HepG2 (cell line): ENCODE results near the gene SAP25. TPM values are rescaled to one million over a fixed set of nuclear protein-coding genes. Genes with fewer than 3 reads are reported as not detected.

Experiments
- CBX2 ChIP-seq, 2 experiments: fragments of 200-600 bp in 1 of 2; sonication (generic); formaldehyde crosslinking in 1 of 2; IDR thresholded peaks; 2 replicates each; pipeline versions ENCODE4 v1.7.0 to v1.8.1; 2018 to 2022; ENCODE audit warnings: low read depth in 2 of 2, low read length in 1 of 2, mild to moderate bottlenecking in 1 of 2, missing genetic modification reagents in 1 of 2
- CENPX ChIP-seq: sonication (generic); formaldehyde crosslinking; IDR thresholded peaks from 2 replicates; pipeline ENCODE4 v1.9.0; 2021; ENCODE audit warnings: mild to moderate bottlenecking, missing genetic modification reagents, moderate library complexity
- DPF2 ChIP-seq: sonication (generic); formaldehyde crosslinking; IDR thresholded peaks from 2 replicates; pipeline ENCODE4 v1.4.0; 2020; ENCODE audit warnings: mild to moderate bottlenecking, low read depth, missing genetic modification reagents, borderline replicate concordance
- HMG20A ChIP-seq: IDR thresholded peaks from 2 replicates; pipeline ENCODE4 v1.6.1; 2016; ENCODE audit warnings: borderline replicate concordance
- HOXA7 ChIP-seq: sonication (generic); formaldehyde crosslinking; IDR thresholded peaks from 2 replicates; pipeline ENCODE4 v1.8.1; 2022; ENCODE audit warnings: mild to moderate bottlenecking, missing genetic modification reagents, moderate library complexity
- JDP2 ChIP-seq: sonication (generic); formaldehyde crosslinking; IDR thresholded peaks from 2 replicates; pipeline ENCODE4 v1.8.1; 2022; ENCODE audit warnings: missing genetic modification reagents, borderline replicate concordance
- MED1 ChIP-seq: sonication (generic); formaldehyde crosslinking; IDR thresholded peaks from 2 replicates; pipeline ENCODE4 v1.4.0; 2020; ENCODE audit warnings: missing genetic modification reagents
- MIER3 ChIP-seq: IDR thresholded peaks from 2 replicates; pipeline ENCODE4 v1.6.1; 2016; ENCODE audit warnings: missing compliant biosample characterization, borderline replicate concordance
- NFRKB ChIP-seq: fragments of 450-650 bp; IDR thresholded peaks from 2 replicates; pipeline ENCODE4 v1.6.1; 2017
- NFYB ChIP-seq: sonication (generic); formaldehyde crosslinking; IDR thresholded peaks from 2 replicates; pipeline ENCODE4 v1.4.0; 2020; ENCODE audit warnings: missing genetic modification reagents
- NR2F2 ChIP-seq: IDR thresholded peaks from 2 replicates; pipeline ENCODE4 v1.6.1; 2012; ENCODE audit warnings: low read depth, inconsistent platforms, borderline replicate concordance
- PRMT3 ChIP-seq: sonication (generic); formaldehyde crosslinking; IDR thresholded peaks from 2 replicates; pipeline ENCODE4 v1.8.1; 2022; ENCODE audit warnings: low read depth, mild to moderate bottlenecking, moderate library complexity, missing genetic modification reagents, borderline replicate concordance
- REL ChIP-seq: sonication (generic); formaldehyde crosslinking; conservative IDR thresholded peaks from 2 replicates; pipeline ENCODE4 v1.8.0; 2022; ENCODE audit warnings: mild to moderate bottlenecking, missing genetic modification reagents, moderate library complexity
- YEATS2 ChIP-seq: sonication (generic); formaldehyde crosslinking; IDR thresholded peaks from 2 replicates; pipeline ENCODE4 v1.4.0; 2020; ENCODE audit warnings: missing genetic modification reagents, borderline replicate concordance
- ZNF235 ChIP-seq: sonication (generic); formaldehyde crosslinking; IDR thresholded peaks from 2 replicates; pipeline ENCODE4 v1.8.1; 2023; ENCODE audit warnings: mild to moderate bottlenecking, missing genetic modification reagents, borderline replicate concordance
- ZNF33B ChIP-seq: sonication (generic); formaldehyde crosslinking; IDR thresholded peaks from 2 replicates; pipeline ENCODE4 v1.5.1; 2020; ENCODE audit warnings: mild to moderate bottlenecking, missing genetic modification reagents
- ZNF709 ChIP-seq: sonication (generic); formaldehyde crosslinking; IDR thresholded peaks from 2 replicates; pipeline ENCODE4 v1.5.0; 2020; ENCODE audit warnings: mild to moderate bottlenecking, missing genetic modification reagents
- ZNF746 ChIP-seq: sonication (generic); formaldehyde crosslinking; IDR thresholded peaks from 2 replicates; pipeline ENCODE4 v1.8.0; 2022; ENCODE audit warnings: mild to moderate bottlenecking, missing genetic modification reagents
- ZNF761 ChIP-seq: sonication (generic); formaldehyde crosslinking; conservative IDR thresholded peaks from 2 replicates; pipeline ENCODE4 v1.4.0; 2020; ENCODE audit warnings: mild to moderate bottlenecking, missing genetic modification reagents
- polyA plus RNA-seq, 8 experiments: library from polyadenylated mRNA; depleted of rRNA in 3 of 8; stranded (reverse) in 7 of 8; unstranded in 1 of 8; fragments of >200 nt; fragmentation: Illumina TruSeq in 4 of 8; extraction: Trizol in 4 of 8; gene quantifications; 2 replicates each; pipeline versions ENCODE4 v1.2.1 to v1.2.3, GENCODE V29; 2011 to 2016; ENCODE audit warnings: low read depth in 4 of 8, missing spikeins in 1 of 8, mixed read lengths in 1 of 8; ENCODE audit not compliant: insufficient read depth in 1 of 8
- total RNA-seq, 5 experiments: library from RNA; depleted of rRNA; stranded (reverse); fragments of >200 nt; fragmentation: Illumina TruSeq; extraction: Trizol; gene quantifications; 2 replicates each; pipeline ENCODE4 v1.2.3, GENCODE V29; 2016; ENCODE audit warnings: low read depth in 1 of 5
- TF ChIP-seq, protein P1 (sequence below): IDR thresholded peaks from 2 replicates; pipeline ENCODE4 v1.6.1; 2016
- TF ChIP-seq, protein P2 (sequence below): IDR thresholded peaks from 2 replicates; pipeline ENCODE4 v1.6.1; 2016; ENCODE audit warnings: missing compliant biosample characterization, missing genetic modification reagents, borderline replicate concordance
- TF ChIP-seq, protein P3 (sequence below): sonication (generic); formaldehyde crosslinking; IDR thresholded peaks from 2 replicates; pipeline ENCODE4 v1.5.0; 2020; ENCODE audit warnings: missing genetic modification reagents
- TF ChIP-seq, protein P4 (sequence below): sonication (generic); formaldehyde crosslinking; conservative IDR thresholded peaks from 2 replicates; pipeline ENCODE4 v1.8.0; 2022; ENCODE audit warnings: mild to moderate bottlenecking, moderate library complexity, missing genetic modification reagents
- TF ChIP-seq, protein P5 (sequence below): sonication (generic); formaldehyde crosslinking; IDR thresholded peaks from 2 replicates; pipeline ENCODE4 v1.5.0; 2020; ENCODE audit warnings: missing genetic modification reagents

Gene SAP25
- total and polyA plus RNA-seq, 2 of the 13 experiments (the other 11 are each of a cell fraction or from before 2014, with no cell fraction given), result 0.15 to 0.20 TPM

DNA sequence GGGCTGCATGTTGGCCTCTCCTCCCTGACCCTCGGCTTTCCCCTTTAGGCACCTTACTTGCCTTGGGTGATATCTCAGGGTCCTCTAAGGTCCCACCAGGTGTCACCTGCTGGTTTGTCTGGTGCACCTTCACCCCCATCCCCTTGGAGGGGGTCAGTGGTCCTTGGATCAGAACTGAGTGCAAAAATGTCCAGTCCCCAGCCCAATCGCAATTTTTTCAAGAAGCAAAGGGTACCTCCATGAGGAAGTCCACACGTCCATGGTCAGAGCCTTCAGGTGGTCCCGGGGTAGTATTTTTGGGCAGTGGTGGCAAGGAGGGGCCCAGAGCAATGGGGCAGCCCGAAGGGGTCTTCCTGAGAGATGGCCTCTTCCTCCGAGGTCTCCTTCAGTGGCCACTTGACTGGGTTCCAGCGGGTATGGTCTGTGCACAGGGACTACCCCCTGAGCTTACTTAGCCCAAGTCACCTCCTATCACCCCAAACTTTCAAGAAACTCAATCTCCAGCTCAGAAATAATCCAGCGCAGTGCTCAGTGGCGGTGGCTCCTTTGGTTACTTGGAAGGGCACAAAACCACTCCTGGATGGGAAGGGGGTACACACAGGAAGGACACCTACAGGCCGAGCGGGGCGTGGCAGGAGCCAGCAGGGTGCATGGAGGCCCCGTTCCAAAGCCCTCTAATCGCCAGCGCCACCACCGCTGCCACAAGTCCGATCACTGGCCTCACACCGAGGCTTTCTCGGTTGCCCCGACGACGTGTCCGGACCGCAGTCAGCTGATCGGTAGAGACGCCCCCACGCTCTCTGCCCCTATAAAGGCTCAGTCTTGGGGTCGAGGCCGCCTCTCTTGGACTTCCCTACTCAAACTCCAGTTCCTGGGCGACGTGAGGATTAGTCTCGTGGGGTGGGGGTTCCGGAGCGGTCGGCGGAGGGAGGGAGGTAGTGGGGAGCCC is 4.5 kb downstream of the SAP25 start (continued):
- TF ChIP-seq, protein P1, sequence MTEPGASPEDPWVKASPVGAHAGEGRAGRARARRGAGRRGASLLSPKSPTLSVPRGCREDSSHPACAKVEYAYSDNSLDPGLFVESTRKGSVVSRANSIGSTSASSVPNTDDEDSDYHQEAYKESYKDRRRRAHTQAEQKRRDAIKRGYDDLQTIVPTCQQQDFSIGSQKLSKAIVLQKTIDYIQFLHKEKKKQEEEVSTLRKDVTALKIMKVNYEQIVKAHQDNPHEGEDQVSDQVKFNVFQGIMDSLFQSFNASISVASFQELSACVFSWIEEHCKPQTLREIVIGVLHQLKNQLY (CRISPR knock-in tag), result peak; percentile 46; the same call in 1 of the 2 replicates
- TF ChIP-seq CBX2 (IDR thresholded peaks at IDR 0.05; ENCODE audit: low read depth, low read length) (no peak), CBX2 (CRISPR knock-in tag; IDR thresholded peaks at IDR 0.05; ENCODE audit: low read depth) (no peak), NFYB (no peak), HMG20A (CRISPR knock-in tag) (no peak; the same call in 1 of the 2 replicates), ZNF761 (no peak; the same call in 1 of the 2 replicates), MIER3 (CRISPR knock-in tag) (peak; percentile 12; the same call in 1 of the 2 replicates), ZNF33B (CRISPR knock-in tag) (peak; percentile 50; the same call in 1 of the 2 replicates), REL (CRISPR knock-in tag) (peak; percentile 92; the same call in 1 of the 2 replicates), MED1 (CRISPR knock-in tag) (peak; percentile 44; the same call in 1 of the 2 replicates), CENPX (CRISPR knock-in tag) (no peak), ZNF746 (CRISPR knock-in tag) (peak; percentile 53; the same call in 1 of the 2 replicates), HOXA7 (CRISPR knock-in tag) (no peak), DPF2 (CRISPR knock-in tag) (peak; percentile 18; the same call in 1 of the 2 replicates), ZNF709 (CRISPR knock-in tag) (no peak), YEATS2 (CRISPR knock-in tag) (no peak), PRMT3 (no peak), JDP2 (CRISPR knock-in tag) (no peak), NR2F2 (no peak), NFRKB (no peak), ZNF235 (no peak)
- TF ChIP-seq, protein P2, sequence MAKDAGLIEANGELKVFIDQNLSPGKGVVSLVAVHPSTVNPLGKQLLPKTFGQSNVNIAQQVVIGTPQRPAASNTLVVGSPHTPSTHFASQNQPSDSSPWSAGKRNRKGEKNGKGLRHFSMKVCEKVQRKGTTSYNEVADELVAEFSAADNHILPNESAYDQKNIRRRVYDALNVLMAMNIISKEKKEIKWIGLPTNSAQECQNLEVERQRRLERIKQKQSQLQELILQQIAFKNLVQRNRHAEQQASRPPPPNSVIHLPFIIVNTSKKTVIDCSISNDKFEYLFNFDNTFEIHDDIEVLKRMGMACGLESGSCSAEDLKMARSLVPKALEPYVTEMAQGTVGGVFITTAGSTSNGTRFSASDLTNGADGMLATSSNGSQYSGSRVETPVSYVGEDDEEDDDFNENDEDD, result no peak; the same call in 1 of the 2 replicates
- TF ChIP-seq, protein P3, sequence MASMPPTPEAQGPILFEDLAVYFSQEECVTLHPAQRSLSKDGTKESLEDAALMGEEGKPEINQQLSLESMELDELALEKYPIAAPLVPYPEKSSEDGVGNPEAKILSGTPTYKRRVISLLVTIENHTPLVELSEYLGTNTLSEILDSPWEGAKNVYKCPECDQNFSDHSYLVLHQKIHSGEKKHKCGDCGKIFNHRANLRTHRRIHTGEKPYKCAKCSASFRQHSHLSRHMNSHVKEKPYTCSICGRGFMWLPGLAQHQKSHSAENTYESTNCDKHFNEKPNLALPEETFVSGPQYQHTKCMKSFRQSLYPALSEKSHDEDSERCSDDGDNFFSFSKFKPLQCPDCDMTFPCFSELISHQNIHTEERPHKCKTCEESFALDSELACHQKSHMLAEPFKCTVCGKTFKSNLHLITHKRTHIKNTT, result peak; percentile 70; the same call in 1 of the 2 replicates
- TF ChIP-seq, protein P4, sequence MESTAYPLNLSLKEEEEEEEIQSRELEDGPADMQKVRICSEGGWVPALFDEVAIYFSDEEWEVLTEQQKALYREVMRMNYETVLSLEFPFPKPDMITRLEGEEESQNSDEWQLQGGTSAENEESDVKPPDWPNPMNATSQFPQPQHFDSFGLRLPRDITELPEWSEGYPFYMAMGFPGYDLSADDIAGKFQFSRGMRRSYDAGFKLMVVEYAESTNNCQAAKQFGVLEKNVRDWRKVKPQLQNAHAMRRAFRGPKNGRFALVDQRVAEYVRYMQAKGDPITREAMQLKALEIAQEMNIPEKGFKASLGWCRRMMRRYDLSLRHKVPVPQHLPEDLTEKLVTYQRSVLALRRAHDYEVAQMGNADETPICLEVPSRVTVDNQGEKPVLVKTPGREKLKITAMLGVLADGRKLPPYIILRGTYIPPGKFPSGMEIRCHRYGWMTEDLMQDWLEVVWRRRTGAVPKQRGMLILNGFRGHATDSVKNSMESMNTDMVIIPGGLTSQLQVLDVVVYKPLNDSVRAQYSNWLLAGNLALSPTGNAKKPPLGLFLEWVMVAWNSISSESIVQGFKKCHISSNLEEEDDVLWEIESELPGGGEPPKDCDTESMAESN (CRISPR knock-in tag), result no peak
- TF ChIP-seq, protein P5, sequence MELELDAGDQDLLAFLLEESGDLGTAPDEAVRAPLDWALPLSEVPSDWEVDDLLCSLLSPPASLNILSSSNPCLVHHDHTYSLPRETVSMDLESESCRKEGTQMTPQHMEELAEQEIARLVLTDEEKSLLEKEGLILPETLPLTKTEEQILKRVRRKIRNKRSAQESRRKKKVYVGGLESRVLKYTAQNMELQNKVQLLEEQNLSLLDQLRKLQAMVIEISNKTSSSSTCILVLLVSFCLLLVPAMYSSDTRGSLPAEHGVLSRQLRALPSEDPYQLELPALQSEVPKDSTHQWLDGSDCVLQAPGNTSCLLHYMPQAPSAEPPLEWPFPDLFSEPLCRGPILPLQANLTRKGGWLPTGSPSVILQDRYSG (CRISPR knock-in tag), result no peak
